GM19372 (cell line): ENCODE results near the gene AJUBA.
"Not testable (repeated sequence)": the region's sequence is repeated elsewhere in the genome, so short reads cannot be mapped to it uniquely, and the experiment has no call there.

Experiments used
- ATAC-seq: cut with Tn5 transposase; IDR thresholded peaks from one replicate; pipeline ENCODE4 v1.9.1; 2021; ENCODE audit warnings: mild to moderate bottlenecking, low read depth, moderate library complexity; ENCODE audit not compliant: unreplicated experiment

The AJUBA gene

GRCh38 chr14:23006544-23007419, 24.4 kb upstream of the AJUBA start:
- ATAC-seq = peak; percentile 88

GRCh38 chr14:23006188-23006534, 23.8 kb upstream of the AJUBA start:
- ATAC-seq = no peak

GRCh38 chr14:23005451-23006187, 23.3 kb upstream of the AJUBA start:
- ATAC-seq = no peak

GRCh38 chr14:23004274-23004673, 21.9 kb upstream of the AJUBA start:
- not testable (repeated sequence) for ATAC-seq

GRCh38 chr14:23002592-23002991, 20.2 kb upstream of the AJUBA start:
- no peak for ATAC-seq

- no peak for ATAC-seq
Observed at GRCh38 chr14:23000860-23001259, 18.5 kb upstream of the AJUBA start.

- no peak for ATAC-seq
Observed at GRCh38 chr14:22998329-22999012, 16.1 kb upstream of the AJUBA start.

- ATAC-seq = no peak
Observed at GRCh38 chr14:22997676-22998323, 15.4 kb upstream of the AJUBA start.

GRCh38 chr14:22996768-22997654, 14.7 kb upstream of the AJUBA start:
- no peak for ATAC-seq

GRCh38 chr14:22995889-22996625, 13.7 kb upstream of the AJUBA start:
- no peak for ATAC-seq

GRCh38 chr14:22994762-22995275, 12.5 kb upstream of the AJUBA start:
- no peak for ATAC-seq

GRCh38 chr14:22993517-22993916, 11.2 kb upstream of the AJUBA start:
- no peak for ATAC-seq

- ATAC-seq = no peak
Observed at GRCh38 chr14:22991852-22992251, 9.5 kb upstream of the AJUBA start.

- no peak for ATAC-seq
Observed at GRCh38 chr14:22987291-22987690, 4.9 kb upstream of the AJUBA start.

GRCh38 chr14:22986508-22987054, 4.2 kb upstream of the AJUBA start:
- no peak for ATAC-seq

GRCh38 chr14:22985894-22986507, 3.6 kb upstream of the AJUBA start:
- no peak for ATAC-seq

- ATAC-seq = no peak
Observed at GRCh38 chr14:22984959-22985658, 2.8 kb upstream of the AJUBA start.
